ENCODE measurements around the gene TIMP3.

DNA sequence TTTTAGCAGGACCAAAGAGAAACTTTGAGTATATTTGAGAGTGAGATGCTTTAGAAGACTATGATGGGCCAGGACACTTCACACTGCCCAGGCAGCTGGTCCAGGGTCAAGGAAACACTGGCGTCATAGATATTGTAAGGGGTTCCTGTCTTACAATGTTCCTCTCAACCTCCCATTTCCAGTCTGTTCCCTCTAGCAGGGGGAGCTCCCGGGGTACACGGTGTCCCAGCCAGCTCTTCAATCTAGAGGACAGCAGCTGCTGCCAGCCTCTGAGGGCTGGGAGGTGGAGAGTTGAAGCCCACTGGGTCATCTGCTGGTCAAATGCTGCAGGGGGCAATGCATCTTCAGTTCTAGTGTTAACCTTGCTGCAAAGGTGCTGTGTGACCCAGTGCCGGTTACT lies 40.7 kb upstream of the TIMP3 start:
- TF ChIP-seq, protein P1, sequence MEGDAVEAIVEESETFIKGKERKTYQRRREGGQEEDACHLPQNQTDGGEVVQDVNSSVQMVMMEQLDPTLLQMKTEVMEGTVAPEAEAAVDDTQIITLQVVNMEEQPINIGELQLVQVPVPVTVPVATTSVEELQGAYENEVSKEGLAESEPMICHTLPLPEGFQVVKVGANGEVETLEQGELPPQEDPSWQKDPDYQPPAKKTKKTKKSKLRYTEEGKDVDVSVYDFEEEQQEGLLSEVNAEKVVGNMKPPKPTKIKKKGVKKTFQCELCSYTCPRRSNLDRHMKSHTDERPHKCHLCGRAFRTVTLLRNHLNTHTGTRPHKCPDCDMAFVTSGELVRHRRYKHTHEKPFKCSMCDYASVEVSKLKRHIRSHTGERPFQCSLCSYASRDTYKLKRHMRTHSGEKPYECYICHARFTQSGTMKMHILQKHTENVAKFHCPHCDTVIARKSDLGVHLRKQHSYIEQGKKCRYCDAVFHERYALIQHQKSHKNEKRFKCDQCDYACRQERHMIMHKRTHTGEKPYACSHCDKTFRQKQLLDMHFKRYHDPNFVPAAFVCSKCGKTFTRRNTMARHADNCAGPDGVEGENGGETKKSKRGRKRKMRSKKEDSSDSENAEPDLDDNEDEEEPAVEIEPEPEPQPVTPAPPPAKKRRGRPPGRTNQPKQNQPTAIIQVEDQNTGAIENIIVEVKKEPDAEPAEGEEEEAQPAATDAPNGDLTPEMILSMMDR (IDR thresholded peaks at IDR 0.05), result no peak
- TF ChIP-seq EP300 (IDR thresholded peaks at IDR 0.05) (peak; percentile 80), POLR2A (IDR thresholded peaks at IDR 0.05) (no peak)

Data from stomach (tissue), 4 donors.